ENCODE measurements around the gene MDC1.

DNA sequence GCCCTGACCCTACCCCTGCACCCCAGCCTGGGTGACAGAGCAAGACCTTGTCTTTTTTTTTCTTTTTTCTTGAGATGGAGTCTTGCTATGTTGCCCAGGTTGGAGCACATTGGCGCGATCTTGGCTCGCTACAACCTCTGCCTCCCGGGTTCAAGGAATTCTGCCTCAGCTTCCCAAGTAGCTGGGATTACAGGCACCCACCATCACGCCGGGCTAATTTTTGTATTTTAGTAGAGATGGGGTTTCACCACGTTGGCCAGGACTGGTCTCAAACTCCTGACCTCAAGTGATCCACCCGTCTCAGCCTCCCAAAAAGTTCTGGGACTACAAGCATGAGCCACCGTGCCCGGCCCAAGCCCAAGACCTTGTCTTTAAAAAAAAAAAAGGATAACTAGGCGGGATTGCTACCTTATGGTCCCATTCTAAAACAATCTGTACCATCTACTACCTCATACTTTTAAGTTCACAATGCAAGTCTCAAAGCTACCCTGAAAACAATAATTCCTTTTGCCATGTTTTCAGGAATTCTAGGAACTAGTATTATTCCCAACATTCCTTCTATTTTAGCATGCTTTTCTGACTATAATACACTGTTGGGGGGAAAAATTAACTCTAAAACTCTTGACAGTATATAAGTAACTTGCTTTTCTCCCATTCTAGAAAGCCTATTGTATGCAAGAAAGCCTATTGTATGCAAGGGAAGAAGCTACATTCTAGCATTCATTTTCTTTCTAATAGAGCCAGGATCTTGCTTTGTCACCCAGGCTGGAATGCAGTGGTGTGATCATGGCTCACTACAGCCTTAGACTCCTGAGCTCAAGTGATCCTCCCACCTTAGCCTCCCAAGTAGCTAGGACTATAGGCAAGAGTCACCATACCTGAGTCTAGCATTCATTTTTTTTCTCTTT is 9.7 kb upstream of the MDC1 start:
- TF ChIP-seq, protein P1, sequence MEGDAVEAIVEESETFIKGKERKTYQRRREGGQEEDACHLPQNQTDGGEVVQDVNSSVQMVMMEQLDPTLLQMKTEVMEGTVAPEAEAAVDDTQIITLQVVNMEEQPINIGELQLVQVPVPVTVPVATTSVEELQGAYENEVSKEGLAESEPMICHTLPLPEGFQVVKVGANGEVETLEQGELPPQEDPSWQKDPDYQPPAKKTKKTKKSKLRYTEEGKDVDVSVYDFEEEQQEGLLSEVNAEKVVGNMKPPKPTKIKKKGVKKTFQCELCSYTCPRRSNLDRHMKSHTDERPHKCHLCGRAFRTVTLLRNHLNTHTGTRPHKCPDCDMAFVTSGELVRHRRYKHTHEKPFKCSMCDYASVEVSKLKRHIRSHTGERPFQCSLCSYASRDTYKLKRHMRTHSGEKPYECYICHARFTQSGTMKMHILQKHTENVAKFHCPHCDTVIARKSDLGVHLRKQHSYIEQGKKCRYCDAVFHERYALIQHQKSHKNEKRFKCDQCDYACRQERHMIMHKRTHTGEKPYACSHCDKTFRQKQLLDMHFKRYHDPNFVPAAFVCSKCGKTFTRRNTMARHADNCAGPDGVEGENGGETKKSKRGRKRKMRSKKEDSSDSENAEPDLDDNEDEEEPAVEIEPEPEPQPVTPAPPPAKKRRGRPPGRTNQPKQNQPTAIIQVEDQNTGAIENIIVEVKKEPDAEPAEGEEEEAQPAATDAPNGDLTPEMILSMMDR (conservative IDR thresholded peaks at IDR 0.05; ENCODE audit: low read depth in 2 of 2): no peak
- no peak for TF ChIP-seq EZH2phosphoT487 (IDR thresholded peaks at IDR 0.05; ENCODE audit: unreplicated experiment)
- no peak for TF ChIP-seq POLR2AphosphoS5 (IDR thresholded peaks at IDR 0.05; ENCODE audit: low read depth)
- no peak for TF ChIP-seq JUNB (IDR thresholded peaks at IDR 0.05; ENCODE audit: unreplicated experiment)
- TF ChIP-seq EZH2 (IDR thresholded peaks at IDR 0.05; ENCODE audit: low read depth, unreplicated experiment): no peak
- no peak for TF ChIP-seq CREB1 (CRISPR knock-in tag; IDR thresholded peaks at IDR 0.05; ENCODE audit: low read depth)
- TF ChIP-seq, protein P2, sequence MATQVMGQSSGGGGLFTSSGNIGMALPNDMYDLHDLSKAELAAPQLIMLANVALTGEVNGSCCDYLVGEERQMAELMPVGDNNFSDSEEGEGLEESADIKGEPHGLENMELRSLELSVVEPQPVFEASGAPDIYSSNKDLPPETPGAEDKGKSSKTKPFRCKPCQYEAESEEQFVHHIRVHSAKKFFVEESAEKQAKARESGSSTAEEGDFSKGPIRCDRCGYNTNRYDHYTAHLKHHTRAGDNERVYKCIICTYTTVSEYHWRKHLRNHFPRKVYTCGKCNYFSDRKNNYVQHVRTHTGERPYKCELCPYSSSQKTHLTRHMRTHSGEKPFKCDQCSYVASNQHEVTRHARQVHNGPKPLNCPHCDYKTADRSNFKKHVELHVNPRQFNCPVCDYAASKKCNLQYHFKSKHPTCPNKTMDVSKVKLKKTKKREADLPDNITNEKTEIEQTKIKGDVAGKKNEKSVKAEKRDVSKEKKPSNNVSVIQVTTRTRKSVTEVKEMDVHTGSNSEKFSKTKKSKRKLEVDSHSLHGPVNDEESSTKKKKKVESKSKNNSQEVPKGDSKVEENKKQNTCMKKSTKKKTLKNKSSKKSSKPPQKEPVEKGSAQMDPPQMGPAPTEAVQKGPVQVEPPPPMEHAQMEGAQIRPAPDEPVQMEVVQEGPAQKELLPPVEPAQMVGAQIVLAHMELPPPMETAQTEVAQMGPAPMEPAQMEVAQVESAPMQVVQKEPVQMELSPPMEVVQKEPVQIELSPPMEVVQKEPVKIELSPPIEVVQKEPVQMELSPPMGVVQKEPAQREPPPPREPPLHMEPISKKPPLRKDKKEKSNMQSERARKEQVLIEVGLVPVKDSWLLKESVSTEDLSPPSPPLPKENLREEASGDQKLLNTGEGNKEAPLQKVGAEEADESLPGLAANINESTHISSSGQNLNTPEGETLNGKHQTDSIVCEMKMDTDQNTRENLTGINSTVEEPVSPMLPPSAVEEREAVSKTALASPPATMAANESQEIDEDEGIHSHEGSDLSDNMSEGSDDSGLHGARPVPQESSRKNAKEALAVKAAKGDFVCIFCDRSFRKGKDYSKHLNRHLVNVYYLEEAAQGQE (IDR thresholded peaks at IDR 0.05; ENCODE audit: unreplicated experiment): no peak
- TF ChIP-seq, protein P3, sequence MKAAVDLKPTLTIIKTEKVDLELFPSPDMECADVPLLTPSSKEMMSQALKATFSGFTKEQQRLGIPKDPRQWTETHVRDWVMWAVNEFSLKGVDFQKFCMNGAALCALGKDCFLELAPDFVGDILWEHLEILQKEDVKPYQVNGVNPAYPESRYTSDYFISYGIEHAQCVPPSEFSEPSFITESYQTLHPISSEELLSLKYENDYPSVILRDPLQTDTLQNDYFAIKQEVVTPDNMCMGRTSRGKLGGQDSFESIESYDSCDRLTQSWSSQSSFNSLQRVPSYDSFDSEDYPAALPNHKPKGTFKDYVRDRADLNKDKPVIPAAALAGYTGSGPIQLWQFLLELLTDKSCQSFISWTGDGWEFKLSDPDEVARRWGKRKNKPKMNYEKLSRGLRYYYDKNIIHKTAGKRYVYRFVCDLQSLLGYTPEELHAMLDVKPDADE (IDR thresholded peaks at IDR 0.05): no peak
- no peak for TF ChIP-seq ZNF331 (CRISPR knock-in tag; IDR thresholded peaks at IDR 0.05; ENCODE audit: low read depth)
- TF ChIP-seq, protein P4, sequence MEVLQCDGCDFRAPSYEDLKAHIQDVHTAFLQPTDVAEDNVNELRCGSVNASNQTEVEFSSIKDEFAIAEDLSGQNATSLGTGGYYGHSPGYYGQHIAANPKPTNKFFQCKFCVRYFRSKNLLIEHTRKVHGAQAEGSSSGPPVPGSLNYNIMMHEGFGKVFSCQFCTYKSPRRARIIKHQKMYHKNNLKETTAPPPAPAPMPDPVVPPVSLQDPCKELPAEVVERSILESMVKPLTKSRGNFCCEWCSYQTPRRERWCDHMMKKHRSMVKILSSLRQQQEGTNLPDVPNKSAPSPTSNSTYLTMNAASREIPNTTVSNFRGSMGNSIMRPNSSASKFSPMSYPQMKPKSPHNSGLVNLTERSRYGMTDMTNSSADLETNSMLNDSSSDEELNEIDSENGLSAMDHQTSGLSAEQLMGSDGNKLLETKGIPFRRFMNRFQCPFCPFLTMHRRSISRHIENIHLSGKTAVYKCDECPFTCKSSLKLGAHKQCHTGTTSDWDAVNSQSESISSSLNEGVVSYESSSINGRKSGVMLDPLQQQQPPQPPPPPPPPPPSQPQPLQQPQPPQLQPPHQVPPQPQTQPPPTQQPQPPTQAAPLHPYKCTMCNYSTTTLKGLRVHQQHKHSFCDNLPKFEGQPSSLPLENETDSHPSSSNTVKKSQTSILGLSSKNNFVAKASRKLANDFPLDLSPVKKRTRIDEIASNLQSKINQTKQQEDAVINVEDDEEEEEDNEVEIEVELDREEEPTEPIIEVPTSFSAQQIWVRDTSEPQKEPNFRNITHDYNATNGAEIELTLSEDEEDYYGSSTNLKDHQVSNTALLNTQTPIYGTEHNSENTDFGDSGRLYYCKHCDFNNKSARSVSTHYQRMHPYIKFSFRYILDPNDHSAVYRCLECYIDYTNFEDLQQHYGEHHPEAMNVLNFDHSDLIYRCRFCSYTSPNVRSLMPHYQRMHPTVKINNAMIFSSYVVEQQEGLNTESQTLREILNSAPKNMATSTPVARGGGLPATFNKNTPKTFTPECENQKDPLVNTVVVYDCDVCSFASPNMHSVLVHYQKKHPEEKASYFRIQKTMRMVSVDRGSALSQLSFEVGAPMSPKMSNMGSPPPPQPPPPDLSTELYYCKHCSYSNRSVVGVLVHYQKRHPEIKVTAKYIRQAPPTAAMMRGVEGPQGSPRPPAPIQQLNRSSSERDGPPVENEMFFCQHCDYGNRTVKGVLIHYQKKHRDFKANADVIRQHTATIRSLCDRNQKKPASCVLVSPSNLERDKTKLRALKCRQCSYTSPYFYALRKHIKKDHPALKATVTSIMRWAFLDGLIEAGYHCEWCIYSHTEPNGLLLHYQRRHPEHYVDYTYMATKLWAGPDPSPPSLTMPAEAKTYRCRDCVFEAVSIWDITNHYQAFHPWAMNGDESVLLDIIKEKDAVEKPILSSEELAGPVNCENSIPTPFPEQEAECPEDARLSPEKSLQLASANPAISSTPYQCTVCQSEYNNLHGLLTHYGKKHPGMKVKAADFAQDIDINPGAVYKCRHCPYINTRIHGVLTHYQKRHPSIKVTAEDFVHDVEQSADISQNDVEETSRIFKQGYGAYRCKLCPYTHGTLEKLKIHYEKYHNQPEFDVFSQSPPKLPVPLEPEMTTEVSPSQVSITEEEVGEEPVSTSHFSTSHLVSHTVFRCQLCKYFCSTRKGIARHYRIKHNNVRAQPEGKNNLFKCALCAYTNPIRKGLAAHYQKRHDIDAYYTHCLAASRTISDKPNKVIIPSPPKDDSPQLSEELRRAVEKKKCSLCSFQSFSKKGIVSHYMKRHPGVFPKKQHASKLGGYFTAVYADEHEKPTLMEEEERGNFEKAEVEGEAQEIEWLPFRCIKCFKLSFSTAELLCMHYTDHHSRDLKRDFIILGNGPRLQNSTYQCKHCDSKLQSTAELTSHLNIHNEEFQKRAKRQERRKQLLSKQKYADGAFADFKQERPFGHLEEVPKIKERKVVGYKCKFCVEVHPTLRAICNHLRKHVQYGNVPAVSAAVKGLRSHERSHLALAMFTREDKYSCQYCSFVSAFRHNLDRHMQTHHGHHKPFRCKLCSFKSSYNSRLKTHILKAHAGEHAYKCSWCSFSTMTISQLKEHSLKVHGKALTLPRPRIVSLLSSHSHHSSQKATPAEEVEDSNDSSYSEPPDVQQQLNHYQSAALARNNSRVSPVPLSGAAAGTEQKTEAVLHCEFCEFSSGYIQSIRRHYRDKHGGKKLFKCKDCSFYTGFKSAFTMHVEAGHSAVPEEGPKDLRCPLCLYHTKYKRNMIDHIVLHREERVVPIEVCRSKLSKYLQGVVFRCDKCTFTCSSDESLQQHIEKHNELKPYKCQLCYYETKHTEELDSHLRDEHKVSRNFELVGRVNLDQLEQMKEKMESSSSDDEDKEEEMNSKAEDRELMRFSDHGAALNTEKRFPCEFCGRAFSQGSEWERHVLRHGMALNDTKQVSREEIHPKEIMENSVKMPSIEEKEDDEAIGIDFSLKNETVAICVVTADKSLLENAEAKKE (CRISPR knock-in tag; IDR thresholded peaks at IDR 0.05): no peak
